Measurements from ENCODE around the gene PTGER1. TPM values are rescaled to one million over a fixed set of nuclear protein-coding genes. Genes with fewer than 3 reads are reported as not detected.

PTGER1 gene
- total and polyA plus RNA-seq, 12 donors = 0.16 to 0.17 TPM; not detected in 10

GRCh38 chr19:14443632-14444216 lies 31.4 kb downstream of the PTGER1 start:
- H3K27ac ChIP-seq = no peak overlapping the region
- DNase-seq = no peak
- intact Hi-C loops (cut with DNase I) = loop anchor here in 1 of 10 donors (1.0 kb wide), 1 partner anchor 11 kb away; no protein-coding TSS in a partner anchor
- H3K9me3 ChIP-seq = no peaks in the 10 kb centered on the region
- H3K36me3 ChIP-seq = peaks cover 16 to 80% (median 72%) of the 10 kb centered on the region in 9 donors
- peak in 1 of 8 donors; percentile 20 for ATAC-seq
- 93 to 97% methylated on average over 14 of the region's 14 CpGs for WGBS, 2 donors
- H3K4me1 ChIP-seq = peaks cover 4 to 30% (median 25%) of the 10 kb centered on the region in 9 donors
- H3K27me3 ChIP-seq = no peaks in the 10 kb centered on the region
- TF ChIP-seq CTCF (IDR thresholded peaks at IDR 0.05) = no peak
- H3K4me3 ChIP-seq = no peak overlapping the region

GRCh38 chr19:14442891-14443631 lies 32.1 kb downstream of the PTGER1 start:
- no peak for TF ChIP-seq CTCF (IDR thresholded peaks at IDR 0.05)
- ATAC-seq (no peak), DNase-seq (no peak)
- Histone ChIP-seq H3K4me3 (no peak overlapping the region), H3K27ac (no peak overlapping the region), H3K27me3 (no peaks in the 10 kb centered on the region), H3K9me3 (no peaks in the 10 kb centered on the region), H3K36me3 (peaks cover 13 to 73% (median 66%) of the 10 kb centered on the region in 9 donors), H3K4me1 (peaks cover 5 to 37% (median 32%) of the 10 kb centered on the region in 9 donors)
- WGBS, 2 donors = 94 to 97% methylated on average over 16 of the region's 16 CpGs
- intact Hi-C loops (cut with DNase I) = loop anchor here in 1 of 10 donors (1.0 kb wide), 1 partner anchor 11 kb away; no protein-coding TSS in a partner anchor

DNA sequence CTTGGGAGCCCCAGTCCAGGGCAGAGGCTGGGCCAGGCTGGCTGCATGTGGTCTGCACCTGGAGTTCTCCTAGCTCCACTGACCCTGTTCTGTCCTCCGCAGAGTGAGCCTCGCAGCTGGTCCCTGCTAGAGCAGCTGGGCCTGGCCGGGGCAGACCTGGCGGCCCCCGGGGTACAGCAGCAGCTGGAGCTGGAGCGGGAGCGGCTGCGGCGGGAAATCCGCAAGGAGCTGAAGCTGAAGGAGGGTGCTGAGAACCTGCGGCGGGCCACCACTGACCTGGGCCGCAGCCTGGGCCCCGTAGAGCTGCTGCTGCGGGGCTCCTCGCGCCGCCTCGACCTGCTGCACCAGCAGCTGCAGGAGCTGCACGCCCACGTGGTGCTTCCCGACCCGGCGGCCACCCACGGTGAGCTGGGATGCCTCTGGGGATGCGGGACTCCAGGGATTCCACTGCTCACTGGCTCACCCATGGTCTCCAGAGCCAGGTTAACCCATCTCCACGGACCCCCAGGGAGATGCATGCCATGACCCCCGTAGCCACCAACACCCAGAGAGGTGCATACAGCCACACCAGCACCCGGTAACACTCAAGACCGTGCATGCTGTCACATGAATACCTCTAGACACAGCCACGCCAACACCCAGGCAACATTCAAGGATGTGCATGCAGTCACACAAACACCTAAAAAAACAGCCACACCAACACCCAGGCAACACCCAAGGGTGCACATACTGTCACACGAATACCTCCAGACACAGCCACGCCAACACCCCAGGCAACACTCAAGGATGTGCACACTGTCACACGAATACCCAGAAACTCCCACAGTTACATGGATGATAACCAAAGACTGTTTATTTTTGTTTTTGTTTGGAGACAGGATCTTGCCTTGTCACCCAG lies 33.9 kb downstream of the PTGER1 start:
- TF ChIP-seq CTCF (IDR thresholded peaks at IDR 0.05) = no peak
- intact Hi-C loops (cut with DNase I) = no loop called here
- DNase-seq (no peak), ATAC-seq (peak in 4 of 8 donors; percentile 23 to 39 (median 28))
- Histone ChIP-seq H3K27me3 (no peaks in the 10 kb centered on the region), H3K36me3 (peaks cover 8 to 70% (median 51%) of the 10 kb centered on the region in 9 donors), H3K4me3 (peak overlapping the region in 1 of 10 donors; percentile 63), H3K4me1 (peaks cover 9 to 54% (median 47%) of the 10 kb centered on the region in 9 donors), H3K9me3 (no peaks in the 10 kb centered on the region), H3K27ac (peak overlapping the region in 5 of 10 donors; percentile 13 to 96 (median 65))
- 81 to 82% methylated on average over 34 of the region's 34 CpGs for WGBS, 2 donors

GRCh38 chr19:14440049-14440448 lies 35.1 kb downstream of the PTGER1 start:
- no peak for TF ChIP-seq CTCF (IDR thresholded peaks at IDR 0.05)
- DNase-seq (peak; percentile 72 to 80), ATAC-seq (peak; percentile 59 to 75 (median 65))
- peaks cover 9 to 67% (median 57%) of the 10 kb centered on the region in 9 donors for H3K4me1 ChIP-seq
- H3K9me3 ChIP-seq = no peaks in the 10 kb centered on the region
- WGBS, 2 donors = 41 to 50% methylated on average over 9 of the region's 9 CpGs
- intact Hi-C loops (cut with DNase I) = no loop called here
- H3K27me3 ChIP-seq = no peaks in the 10 kb centered on the region
- H3K4me3 ChIP-seq = peak overlapping the region in 6 of 10 donors; percentile 14 to 63 (median 36)
- H3K27ac ChIP-seq = peak overlapping the region in 9 of 10 donors; percentile 49 to 96 (median 72)
- peaks cover 8 to 66% (median 39%) of the 10 kb centered on the region in 9 donors for H3K36me3 ChIP-seq

Measured in heart right ventricle (tissue), 16 donors.